Colonic mucosa (tissue), 4 donors: ENCODE results near the gene KCNE2. TPM values are rescaled to one million over a fixed set of nuclear protein-coding genes. Genes with fewer than 3 reads are reported as not detected.
"Not testable (repeated sequence)": the region's sequence is repeated elsewhere in the genome, so short reads cannot be mapped to it uniquely, and the experiment has no call there.

Experiments
- DNase-seq: peaks from one replicate; pipeline ENCODE4 v3.0.0-alpha.2; 2020
- H3K27ac ChIP-seq: fragments of 200-600 bp; one replicate; pipeline ENCODE4 v1.8.0; 2021
- H3K27me3 ChIP-seq: fragments of 200-600 bp; one replicate; pipeline ENCODE4 v1.8.0; 2021
- H3K36me3 ChIP-seq: fragments of 200-600 bp; one replicate; pipeline ENCODE4 v1.8.0; 2021
- H3K4me1 ChIP-seq: fragments of 200-600 bp; one replicate; pipeline ENCODE4 v1.8.0; 2021; ENCODE audit warnings: mild to moderate bottlenecking
- H3K4me3 ChIP-seq: fragments of 200-600 bp; one replicate; pipeline ENCODE4 v1.8.0; 2021
- H3K9ac ChIP-seq, 2 donors: one replicate each; pipeline ENCODE4 v1.7.0; 2013; ENCODE audit warnings: control low read depth in 2 of 2, low read depth in 2 of 2, low read length in 2 of 2
- H3K9me3 ChIP-seq: fragments of 200-600 bp; one replicate; pipeline ENCODE4 v1.8.0; 2021
- intact Hi-C: fragments of 100-400 bp; cut with DNase I; formaldehyde crosslinking; loops from one replicate; pipeline ENCODE4 v1.14.1; 2022
- total RNA-seq, 2 donors: library from RNA; stranded (reverse); fragmentation: NEBNext Ultra II Directional in 1 of 2; extraction: Animal tissue kit (Norgen Biotek cat#: 25700) in 1 of 2; gene quantifications; one replicate each; pipeline ENCODE4 v1.2.1, GENCODE V29; 2021
- donor health status: healthy.
- donor health status: DM: no; HTN: no; CAD: no.
- donor health status: DM: no; HTN: no; CAD: no.

The KCNE2 gene
- total RNA-seq, 2 donors from 2014 or later, result 0.24 to 1.1 TPM

- H3K27me3 ChIP-seq, H3K9me3 ChIP-seq, H3K27ac ChIP-seq, DNase-seq, H3K9ac ChIP-seq, H3K4me1 ChIP-seq, H3K4me3 ChIP-seq, H3K36me3 ChIP-seq, intact Hi-C loops: not testable (repeated sequence)
Measured at GRCh38 chr21:34400522-34400921, 36.7 kb downstream of the KCNE2 start.

GRCh38 chr21:34404742-34405141 lies 40.9 kb downstream of the KCNE2 start:
- H3K9ac ChIP-seq, H3K9me3 ChIP-seq, H3K4me3 ChIP-seq, DNase-seq, intact Hi-C loops, H3K4me1 ChIP-seq, H3K27me3 ChIP-seq, H3K36me3 ChIP-seq, H3K27ac ChIP-seq: not testable (repeated sequence)

- H3K9me3 ChIP-seq, H3K36me3 ChIP-seq, H3K9ac ChIP-seq, DNase-seq, H3K4me1 ChIP-seq, H3K27ac ChIP-seq, H3K4me3 ChIP-seq, intact Hi-C loops, H3K27me3 ChIP-seq: not testable (repeated sequence)
Measured at GRCh38 chr21:34405686-34406085, 41.9 kb downstream of the KCNE2 start.

- H3K27me3 ChIP-seq, H3K27ac ChIP-seq, H3K36me3 ChIP-seq, DNase-seq, intact Hi-C loops, H3K4me1 ChIP-seq, H3K9me3 ChIP-seq, H3K9ac ChIP-seq, H3K4me3 ChIP-seq: not testable (repeated sequence)
Measured at GRCh38 chr21:34406102-34406501, 42.3 kb downstream of the KCNE2 start.

- DNase-seq, H3K36me3 ChIP-seq, H3K9ac ChIP-seq, H3K27me3 ChIP-seq, H3K9me3 ChIP-seq, H3K4me3 ChIP-seq, H3K27ac ChIP-seq, H3K4me1 ChIP-seq, intact Hi-C loops: not testable (repeated sequence)
Measured at GRCh38 chr21:34406676-34407075, 42.9 kb downstream of the KCNE2 start.

GRCh38 chr21:34407294-34407693 lies 43.5 kb downstream of the KCNE2 start:
- H3K27me3 ChIP-seq, H3K4me3 ChIP-seq, H3K27ac ChIP-seq, H3K36me3 ChIP-seq, H3K4me1 ChIP-seq, H3K9ac ChIP-seq, H3K9me3 ChIP-seq, intact Hi-C loops, DNase-seq: not testable (repeated sequence)

GRCh38 chr21:34417448-34418077 lies 53.8 kb downstream of the KCNE2 start:
- H3K9ac ChIP-seq, H3K27me3 ChIP-seq, H3K4me1 ChIP-seq, H3K9me3 ChIP-seq, H3K27ac ChIP-seq, H3K4me3 ChIP-seq, H3K36me3 ChIP-seq, DNase-seq, intact Hi-C loops: not testable (repeated sequence)

Other genes starting within 250 kb of the KCNE2 start
- 1 to 10 TPM; 3.0 to 9.8 TPM for gene SMIM11, start 11.5 kb downstream of the KCNE2 start, total RNA-seq
- not detected for gene SMIM34, start 59.9 kb downstream of the KCNE2 start, total RNA-seq
- gene KCNE1, start 148.2 kb downstream of the KCNE2 start, total RNA-seq, result under 1 TPM in 1 of 2 donors, not detected in 1; 0.11 TPM